Neural crest cell (in vitro differentiated cells): ENCODE results near the gene RPH3AL. TPM values are rescaled to one million over a fixed set of nuclear protein-coding genes. Genes with fewer than 3 reads are reported as not detected.

Experiments used
- DNase-seq: peaks from one replicate; pipeline ENCODE4 v3.0.0; 2021; ENCODE audit warnings: low read depth, mixed read lengths, low spot score
- H3K27ac Mint-ChIP-seq: one replicate; pipeline ENCODE4 v1.8.0; 2021; ENCODE audit warnings: mild to moderate bottlenecking, mixed read lengths; ENCODE audit not compliant: unreplicated experiment
- H3K27me3 Mint-ChIP-seq: 2 replicates; pipeline ENCODE4 v1.8.0; 2021; ENCODE audit warnings: low read depth, mild to moderate bottlenecking, mixed read lengths
- H3K36me3 Mint-ChIP-seq: 2 replicates; pipeline ENCODE4 v1.8.0; 2021; ENCODE audit warnings: low read depth, mild to moderate bottlenecking, mixed read lengths
- H3K4me1 Mint-ChIP-seq: 2 replicates; pipeline ENCODE4 v1.8.0; 2021; ENCODE audit warnings: mixed read lengths
- H3K4me3 Mint-ChIP-seq: one replicate; pipeline ENCODE4 v1.8.0; 2021; ENCODE audit warnings: mild to moderate bottlenecking, mixed read lengths
- H3K9me3 Mint-ChIP-seq: 2 replicates; pipeline ENCODE4 v1.8.0; 2021; ENCODE audit warnings: mixed read lengths
- total RNA-seq: library from RNA; stranded (reverse); gene quantifications from 2 replicates; pipeline ENCODE4 v1.2.1, GENCODE V29; 2021
- TF ChIP-seq, protein P1 (sequence below): fragments of 200-600 bp; sonication (generic); conservative IDR thresholded peaks from 2 replicates; pipeline ENCODE4 v1.5.0; 2021; ENCODE audit warnings: antibody characterized with exemption, mild to moderate bottlenecking

Gene RPH3AL
- total RNA-seq, 1 donor from 2014 or later = 1.9 TPM

DNA sequence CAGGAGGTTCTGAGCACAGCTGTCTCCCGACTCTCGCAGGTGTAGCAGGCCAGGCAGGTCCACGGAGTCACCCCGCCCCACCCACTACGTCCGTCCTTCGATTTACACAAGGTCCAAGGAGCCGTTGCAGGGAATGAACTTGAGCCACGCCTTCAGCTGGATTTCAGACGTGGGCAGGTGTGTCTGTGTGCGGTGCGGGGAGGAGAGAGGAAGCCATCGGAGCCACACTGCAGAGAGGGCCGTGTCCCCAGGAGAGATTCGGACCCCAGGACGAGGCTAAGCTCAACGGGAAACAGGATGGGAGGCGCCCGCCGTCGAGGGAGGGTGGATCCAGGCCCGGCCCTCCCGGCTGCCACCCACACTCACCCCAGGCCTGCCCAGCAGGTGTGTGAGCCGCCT lies 50.3 kb downstream of the RPH3AL start:
- H3K9me3 Mint-ChIP-seq = no peaks in the 10 kb centered on the region
- no peak overlapping the region for H3K4me3 Mint-ChIP-seq
- TF ChIP-seq, protein P1, sequence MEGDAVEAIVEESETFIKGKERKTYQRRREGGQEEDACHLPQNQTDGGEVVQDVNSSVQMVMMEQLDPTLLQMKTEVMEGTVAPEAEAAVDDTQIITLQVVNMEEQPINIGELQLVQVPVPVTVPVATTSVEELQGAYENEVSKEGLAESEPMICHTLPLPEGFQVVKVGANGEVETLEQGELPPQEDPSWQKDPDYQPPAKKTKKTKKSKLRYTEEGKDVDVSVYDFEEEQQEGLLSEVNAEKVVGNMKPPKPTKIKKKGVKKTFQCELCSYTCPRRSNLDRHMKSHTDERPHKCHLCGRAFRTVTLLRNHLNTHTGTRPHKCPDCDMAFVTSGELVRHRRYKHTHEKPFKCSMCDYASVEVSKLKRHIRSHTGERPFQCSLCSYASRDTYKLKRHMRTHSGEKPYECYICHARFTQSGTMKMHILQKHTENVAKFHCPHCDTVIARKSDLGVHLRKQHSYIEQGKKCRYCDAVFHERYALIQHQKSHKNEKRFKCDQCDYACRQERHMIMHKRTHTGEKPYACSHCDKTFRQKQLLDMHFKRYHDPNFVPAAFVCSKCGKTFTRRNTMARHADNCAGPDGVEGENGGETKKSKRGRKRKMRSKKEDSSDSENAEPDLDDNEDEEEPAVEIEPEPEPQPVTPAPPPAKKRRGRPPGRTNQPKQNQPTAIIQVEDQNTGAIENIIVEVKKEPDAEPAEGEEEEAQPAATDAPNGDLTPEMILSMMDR = no peak
- no peaks in the 10 kb centered on the region for H3K27me3 Mint-ChIP-seq
- no peaks in the 10 kb centered on the region for H3K36me3 Mint-ChIP-seq
- DNase-seq = no peak
- peaks cover 6% of the 10 kb centered on the region for H3K4me1 Mint-ChIP-seq
- peak overlapping the region; percentile 35 for H3K27ac Mint-ChIP-seq

DNA sequence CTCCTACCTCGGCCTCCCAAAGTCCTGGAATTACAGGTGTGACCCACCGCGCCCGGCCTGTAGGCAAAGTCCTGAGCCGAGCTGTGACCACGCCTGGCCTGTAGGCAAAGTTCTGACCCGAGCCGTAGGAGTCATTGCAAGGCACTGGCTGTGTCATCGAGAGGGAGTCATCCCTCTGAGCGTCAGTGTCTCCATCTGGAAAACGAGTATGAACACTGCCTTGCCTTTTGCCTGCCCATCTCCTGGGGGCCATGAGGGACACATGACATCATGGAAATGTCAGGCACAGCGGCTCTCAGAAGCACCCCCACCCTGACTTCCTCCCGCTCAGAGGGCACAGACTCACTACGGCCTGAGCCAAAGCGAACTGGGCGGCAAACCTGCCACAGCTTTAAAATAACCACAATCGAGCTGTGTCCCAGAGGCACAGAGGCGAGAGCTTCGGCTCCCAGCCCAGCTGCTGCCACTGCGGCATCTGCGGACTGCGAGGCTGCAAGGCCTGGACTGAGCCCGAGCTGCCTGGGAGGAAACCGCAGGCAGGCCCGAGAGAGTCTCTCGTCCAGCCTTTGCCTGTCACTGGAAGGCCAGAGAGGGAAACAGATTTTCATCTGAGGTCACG lies 50.8 kb downstream of the RPH3AL start:
- no peak overlapping the region for H3K4me3 Mint-ChIP-seq
- TF ChIP-seq, protein P1 = no peak
- peaks cover 3% of the 10 kb centered on the region for H3K27me3 Mint-ChIP-seq
- H3K4me1 Mint-ChIP-seq = peaks cover 6% of the 10 kb centered on the region
- no peaks in the 10 kb centered on the region for H3K9me3 Mint-ChIP-seq
- H3K36me3 Mint-ChIP-seq = no peaks in the 10 kb centered on the region
- H3K27ac Mint-ChIP-seq = no peak overlapping the region
- DNase-seq = no peak

DNA sequence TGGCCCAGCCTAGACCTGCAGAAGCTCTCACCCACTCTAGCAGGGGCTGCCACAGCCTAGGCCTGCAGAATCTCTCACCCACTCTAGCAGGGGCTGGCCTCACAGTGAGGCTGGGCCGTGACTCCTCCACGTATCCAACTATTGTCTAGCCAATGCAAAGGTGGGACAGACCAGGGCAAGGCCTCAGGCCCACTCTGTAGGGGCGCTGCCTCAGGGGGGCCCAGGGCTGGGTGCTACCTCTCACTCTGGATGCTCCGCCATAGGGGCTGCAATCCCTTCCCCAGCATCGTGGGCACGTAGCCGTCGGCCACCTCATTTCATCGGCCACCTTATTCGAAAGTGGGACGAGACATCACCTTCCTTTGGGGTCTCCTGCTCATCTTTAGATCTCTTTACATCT lies 51.7 kb downstream of the RPH3AL start:
- Mint-ChIP-seq H3K27ac (peak overlapping the region; percentile 78), H3K9me3 (no peaks in the 10 kb centered on the region), H3K36me3 (no peaks in the 10 kb centered on the region), H3K4me1 (peaks cover 6% of the 10 kb centered on the region), H3K4me3 (no peak overlapping the region), H3K27me3 (peaks cover 3% of the 10 kb centered on the region)
- TF ChIP-seq, protein P1 = no peak
- DNase-seq = no peak

GRCh38 chr17:299546-299945 lies 53.1 kb downstream of the RPH3AL start:
- Mint-ChIP-seq H3K4me1 (peaks cover 6% of the 10 kb centered on the region), H3K4me3 (no peak overlapping the region), H3K27ac (no peak overlapping the region), H3K9me3 (no peaks in the 10 kb centered on the region), H3K27me3 (peaks cover 6% of the 10 kb centered on the region), H3K36me3 (no peaks in the 10 kb centered on the region)
- DNase-seq = no peak
- TF ChIP-seq, protein P1 = no peak

DNA sequence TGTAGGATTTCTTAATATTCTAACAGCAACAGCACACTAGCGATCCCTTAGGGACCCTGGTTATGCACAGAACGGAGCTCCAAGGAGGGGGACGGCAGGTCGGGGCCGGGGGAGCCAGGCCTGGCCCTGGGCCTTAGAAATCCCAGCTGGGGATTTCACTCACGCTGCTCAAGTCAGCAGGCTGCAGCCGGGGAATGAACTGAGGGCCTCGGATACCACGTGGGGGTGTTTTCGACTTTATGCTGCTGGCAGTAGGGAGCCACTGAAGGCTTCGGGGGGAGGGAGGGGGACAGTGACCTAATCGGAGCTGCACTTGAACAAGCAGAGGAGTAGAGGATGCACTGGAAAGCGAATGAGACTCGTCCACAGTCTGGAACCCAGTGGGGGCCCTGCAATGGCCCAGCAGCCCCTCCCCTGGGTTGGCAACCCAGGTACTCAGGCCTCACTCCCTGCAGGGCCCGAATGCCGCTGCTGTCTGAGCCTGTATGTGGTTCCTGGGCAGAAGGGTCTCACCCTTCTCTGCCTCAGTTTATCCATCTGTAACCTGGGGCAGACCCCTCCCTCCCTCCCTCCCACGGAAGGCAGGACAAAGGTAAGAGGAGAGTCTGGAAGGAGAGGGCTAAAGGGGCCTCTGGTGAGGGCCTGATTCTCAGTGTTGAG lies 53.7 kb downstream of the RPH3AL start:
- TF ChIP-seq, protein P1 = no peak
- Mint-ChIP-seq H3K36me3 (no peaks in the 10 kb centered on the region), H3K27me3 (peaks cover 12% of the 10 kb centered on the region), H3K4me3 (no peak overlapping the region), H3K27ac (no peak overlapping the region), H3K4me1 (no peaks in the 10 kb centered on the region), H3K9me3 (no peaks in the 10 kb centered on the region)
- DNase-seq = no peak
